Measurements from ENCODE around the gene KIF24.
"Not testable (repeated sequence)": the region's sequence is repeated elsewhere in the genome, so short reads cannot be mapped to it uniquely, and the experiment has no call there.

KIF24 gene

GRCh38 chr9:34365282-34365681, 36.2 kb upstream of the KIF24 start:
- DNase-seq (ENCODE audit: low read depth), result no peak

- no peak for DNase-seq (ENCODE audit: low read depth)
Observed at GRCh38 chr9:34363619-34364351, 34.7 kb upstream of the KIF24 start.

GRCh38 chr9:34362614-34363214, 33.6 kb upstream of the KIF24 start:
- no peak for DNase-seq (ENCODE audit: low read depth)

- DNase-seq (ENCODE audit: low read depth), result not testable (repeated sequence)
Observed at GRCh38 chr9:34352957-34353356, 23.9 kb upstream of the KIF24 start.

- DNase-seq (ENCODE audit: low read depth), result not testable (repeated sequence)
Observed at GRCh38 chr9:34352122-34352652, 23.1 kb upstream of the KIF24 start.

GRCh38 chr9:34349324-34349723, 20.3 kb upstream of the KIF24 start:
- DNase-seq (ENCODE audit: low read depth), result no peak

GRCh38 chr9:34347800-34348158, 18.7 kb upstream of the KIF24 start:
- no peak for DNase-seq (ENCODE audit: low read depth)

- DNase-seq (ENCODE audit: low read depth), result no peak
Observed at GRCh38 chr9:34346873-34347799, 18.1 kb upstream of the KIF24 start.

- DNase-seq (ENCODE audit: low read depth), result no peak
Observed at GRCh38 chr9:34343605-34344004, 14.5 kb upstream of the KIF24 start.

GRCh38 chr9:34343090-34343489, 14.0 kb upstream of the KIF24 start:
- DNase-seq (ENCODE audit: low read depth), result no peak

- DNase-seq (ENCODE audit: low read depth), result no peak
Observed at GRCh38 chr9:34341659-34342295, 12.7 kb upstream of the KIF24 start.

- DNase-seq (ENCODE audit: low read depth), result no peak
Observed at GRCh38 chr9:34338665-34339385, 9.8 kb upstream of the KIF24 start.

- DNase-seq (ENCODE audit: low read depth), result not testable (repeated sequence)
Observed at GRCh38 chr9:34338079-34338478, 9.0 kb upstream of the KIF24 start.

- DNase-seq (ENCODE audit: low read depth), result no peak
Observed at GRCh38 chr9:34337403-34337802, 8.3 kb upstream of the KIF24 start.

GRCh38 chr9:34335376-34335775, 6.3 kb upstream of the KIF24 start:
- DNase-seq (ENCODE audit: low read depth), result no peak

- DNase-seq (ENCODE audit: low read depth), result no peak
Observed at GRCh38 chr9:34334916-34335315, 5.8 kb upstream of the KIF24 start.

- no peak for DNase-seq (ENCODE audit: low read depth)
Observed at GRCh38 chr9:34334337-34334824, 5.3 kb upstream of the KIF24 start.

- no peak for DNase-seq (ENCODE audit: low read depth)
Observed at GRCh38 chr9:34333836-34334235, 4.8 kb upstream of the KIF24 start.

- DNase-seq (ENCODE audit: low read depth), result no peak
Observed at GRCh38 chr9:34332076-34332964, 3.3 kb upstream of the KIF24 start.

GRCh38 chr9:34331196-34331595, 2.1 kb upstream of the KIF24 start:
- no peak for DNase-seq (ENCODE audit: low read depth)

All from stimulated activated CD8-positive, alpha-beta memory T cell treated with anti-CD3 and anti-CD28 coated beads, Interleukin-15, amount 100 ng/mL, for 1 hour (primary cell).